ENCODE data around the gene HSFX2. TPM values are rescaled to one million over a fixed set of nuclear protein-coding genes. Genes with fewer than 3 reads are reported as not detected.
A peak's percentile ranks its signal among the peaks of the same experiment; 100 is the strongest.
"Not testable (repeated sequence)": the region's sequence is repeated elsewhere in the genome, so short reads cannot be mapped to it uniquely, and the experiment has no call there.

Gene HSFX2
- polyA plus RNA-seq, 1 experiment: not detected

- TF ChIP-seq CTCF (IDR thresholded peaks at IDR 0.05; ENCODE audit: low read depth, low read length): no peak
- POLR2A ChIA-PET: no interaction called here
- DNase-seq (ENCODE audit: low read depth, low spot score): no peak
- no peaks in the 10 kb centered on the region for H3K27me3 ChIP-seq (ENCODE audit: control insufficient read depth, insufficient read depth, low read length)
- no peaks in the 10 kb centered on the region for H3K9me3 ChIP-seq (ENCODE audit: control insufficient read depth, insufficient read depth, low read length)
- H3K27ac ChIP-seq (ENCODE audit: low read depth, low read length): no peak overlapping the region
- CTCF ChIA-PET: interaction anchor here (0.6 kb wide), 1 partner anchor 118 kb away, joined by 3 read pairs; no protein-coding TSS in a partner anchor
- H3K4me3 ChIP-seq (ENCODE audit: low read depth, low read length): peak overlapping the region; percentile 73; the same call in 1 of the 2 replicates
Observed at GRCh38 chrX:149629730-149630387, 34.7 kb upstream of the HSFX2 start.

- no peaks in the 10 kb centered on the region for H3K9me3 ChIP-seq (ENCODE audit: control insufficient read depth, insufficient read depth, low read length)
- ChIA-PET CTCF (no interaction called here), POLR2A (no interaction called here)
- TF ChIP-seq CTCF (IDR thresholded peaks at IDR 0.05; ENCODE audit: low read depth, low read length): no peak
- no peak overlapping the region for H3K27ac ChIP-seq (ENCODE audit: low read depth, low read length)
- H3K27me3 ChIP-seq (ENCODE audit: control insufficient read depth, insufficient read depth, low read length): no peaks in the 10 kb centered on the region
- no peak overlapping the region for H3K4me3 ChIP-seq (ENCODE audit: low read depth, low read length)
- DNase-seq (ENCODE audit: low read depth, low spot score): no peak
Observed at GRCh38 chrX:149628768-149629167, 33.7 kb upstream of the HSFX2 start.

- Histone ChIP-seq H3K27me3 (ENCODE audit: control insufficient read depth, insufficient read depth, low read length) (no peaks in the 10 kb centered on the region), H3K9me3 (ENCODE audit: control insufficient read depth, insufficient read depth, low read length) (no peaks in the 10 kb centered on the region), H3K4me3 (ENCODE audit: low read depth, low read length) (no peak overlapping the region), H3K27ac (ENCODE audit: low read depth, low read length) (no peak overlapping the region)
- POLR2A ChIA-PET: no interaction called here
- DNase-seq (ENCODE audit: low read depth, low spot score): no peak
- TF ChIP-seq CTCF (IDR thresholded peaks at IDR 0.05; ENCODE audit: low read depth, low read length): no peak
- CTCF ChIA-PET: no interaction called here
Observed at GRCh38 chrX:149628280-149628679, 33.2 kb upstream of the HSFX2 start.

GRCh38 chrX:149626829-149627228, 31.7 kb upstream of the HSFX2 start:
- H3K27ac ChIP-seq (ENCODE audit: low read depth, low read length); H3K27me3 ChIP-seq (ENCODE audit: control insufficient read depth, insufficient read depth, low read length); CTCF ChIA-PET; H3K9me3 ChIP-seq (ENCODE audit: control insufficient read depth, insufficient read depth, low read length); H3K4me3 ChIP-seq (ENCODE audit: low read depth, low read length); POLR2A ChIA-PET; DNase-seq (ENCODE audit: low read depth, low spot score): not testable (repeated sequence)

GRCh38 chrX:149619662-149620061, 24.5 kb upstream of the HSFX2 start:
- CTCF ChIA-PET; H3K4me3 ChIP-seq (ENCODE audit: low read depth, low read length); H3K27ac ChIP-seq (ENCODE audit: low read depth, low read length); DNase-seq (ENCODE audit: low read depth, low spot score); POLR2A ChIA-PET; H3K9me3 ChIP-seq (ENCODE audit: control insufficient read depth, insufficient read depth, low read length); H3K27me3 ChIP-seq (ENCODE audit: control insufficient read depth, insufficient read depth, low read length): not testable (repeated sequence)

GRCh38 chrX:149618871-149619270, 23.8 kb upstream of the HSFX2 start:
- Histone ChIP-seq H3K27ac (ENCODE audit: low read depth, low read length) (no peak overlapping the region), H3K9me3 (ENCODE audit: control insufficient read depth, insufficient read depth, low read length) (no peaks in the 10 kb centered on the region), H3K4me3 (ENCODE audit: low read depth, low read length) (no peak overlapping the region), H3K27me3 (ENCODE audit: control insufficient read depth, insufficient read depth, low read length) (no peaks in the 10 kb centered on the region)
- no peak for DNase-seq (ENCODE audit: low read depth, low spot score)
- ChIA-PET CTCF (no interaction called here), POLR2A (no interaction called here)
- no peak for TF ChIP-seq CTCF (IDR thresholded peaks at IDR 0.05; ENCODE audit: low read depth, low read length)
